Measurements from ENCODE around the gene NPEPL1.

The NPEPL1 gene

GRCh38 chr20:58685988-58686387 is 6.6 kb upstream of the NPEPL1 start:
- DNase-seq = no peak

GRCh38 chr20:58688414-58688813 is 4.2 kb upstream of the NPEPL1 start:
- no peak for DNase-seq

GRCh38 chr20:58688840-58689239 is 3.8 kb upstream of the NPEPL1 start:
- DNase-seq = no peak

- DNase-seq = no peak
These were observed 2.0 kb upstream of the NPEPL1 start for GRCh38 chr20:58690396-58691135.

GRCh38 chr20:58691773-58692578 is 624 bp upstream of the NPEPL1 start:
- DNase-seq = no peak

GRCh38 chr20:58693226-58694006 is 816 bp downstream of the NPEPL1 start:
- no peak for DNase-seq

- DNase-seq = no peak
These were observed 1.9 kb downstream of the NPEPL1 start for GRCh38 chr20:58694241-58695083.

- DNase-seq = no peak
These were observed 2.6 kb downstream of the NPEPL1 start for GRCh38 chr20:58695084-58695722.

GRCh38 chr20:58695895-58696375 is 3.3 kb downstream of the NPEPL1 start:
- no peak for DNase-seq

GRCh38 chr20:58696411-58696961 is 3.9 kb downstream of the NPEPL1 start:
- no peak for DNase-seq

GRCh38 chr20:58697201-58697866 is 4.7 kb downstream of the NPEPL1 start:
- DNase-seq = no peak

GRCh38 chr20:58697867-58698703 is 5.5 kb downstream of the NPEPL1 start:
- DNase-seq = no peak

GRCh38 chr20:58698741-58699622 is 6.4 kb downstream of the NPEPL1 start:
- no peak for DNase-seq

- DNase-seq = no peak
These were observed 7.1 kb downstream of the NPEPL1 start for GRCh38 chr20:58699623-58700107.

GRCh38 chr20:58700121-58700821 is 7.7 kb downstream of the NPEPL1 start:
- no peak for DNase-seq

- DNase-seq = no peak
These were observed 8.2 kb downstream of the NPEPL1 start for GRCh38 chr20:58700823-58701222.

- no peak for DNase-seq
These were observed 9.0 kb downstream of the NPEPL1 start for GRCh38 chr20:58701431-58702160.

Measured in NCI-H510A treated with DMSO at 0.1 percent for 48 hours (cell line).